ENCODE data around the gene TSPAN2. TPM values are rescaled to one million over a fixed set of nuclear protein-coding genes. Genes with fewer than 3 reads are reported as not detected.
A peak's percentile ranks its signal among the peaks of the same experiment; 100 is the strongest.

Gene TSPAN2
- total RNA-seq, 4 donors from 2014 or later = 1.8 to 3.3 (median 2.6) TPM

- Histone ChIP-seq H3K4me3 (no peak overlapping the region), H3K27ac (no peak overlapping the region), H3K4me1 (no peaks in the 10 kb centered on the region), H3K36me3 (no peaks in the 10 kb centered on the region), H3K27me3 (no peaks in the 10 kb centered on the region), H3K9me3 (no peaks in the 10 kb centered on the region)
- no peak for DNase-seq
- TF ChIP-seq POLR2A (IDR thresholded peaks at IDR 0.05) = no peak
- no peak for TF ChIP-seq CTCF (IDR thresholded peaks at IDR 0.05)
Observed at GRCh38 chr1:115136106-115136505, 46.8 kb upstream of the TSPAN2 start.

GRCh38 chr1:115135681-115136080 lies 46.4 kb upstream of the TSPAN2 start:
- Histone ChIP-seq H3K36me3 (no peaks in the 10 kb centered on the region), H3K4me1 (no peaks in the 10 kb centered on the region), H3K27me3 (no peaks in the 10 kb centered on the region), H3K4me3 (no peak overlapping the region), H3K9me3 (no peaks in the 10 kb centered on the region), H3K27ac (no peak overlapping the region)
- TF ChIP-seq CTCF (IDR thresholded peaks at IDR 0.05) = no peak
- no peak for TF ChIP-seq POLR2A (IDR thresholded peaks at IDR 0.05)
- DNase-seq = no peak

- Histone ChIP-seq H3K36me3 (no peaks in the 10 kb centered on the region), H3K9me3 (no peaks in the 10 kb centered on the region), H3K4me3 (no peak overlapping the region), H3K4me1 (no peaks in the 10 kb centered on the region), H3K27ac (peak overlapping the region in 1 of 4 donors; percentile 13), H3K27me3 (no peaks in the 10 kb centered on the region)
- no peak for DNase-seq
- TF ChIP-seq POLR2A (IDR thresholded peaks at IDR 0.05) (no peak), CTCF (IDR thresholded peaks at IDR 0.05) (no peak)
Observed at GRCh38 chr1:115134850-115135480, 45.7 kb upstream of the TSPAN2 start.

- DNase-seq = no peak
- no peak for TF ChIP-seq POLR2A (IDR thresholded peaks at IDR 0.05)
- TF ChIP-seq CTCF (IDR thresholded peaks at IDR 0.05) = no peak
- Histone ChIP-seq H3K4me3 (no peak overlapping the region), H3K4me1 (no peaks in the 10 kb centered on the region), H3K27ac (no peak overlapping the region), H3K36me3 (no peaks in the 10 kb centered on the region), H3K9me3 (no peaks in the 10 kb centered on the region), H3K27me3 (no peaks in the 10 kb centered on the region)
Observed at GRCh38 chr1:115134231-115134630, 44.9 kb upstream of the TSPAN2 start.

GRCh38 chr1:115133440-115133839 lies 44.1 kb upstream of the TSPAN2 start:
- H3K9me3 ChIP-seq = no peaks in the 10 kb centered on the region
- H3K36me3 ChIP-seq = no peaks in the 10 kb centered on the region
- no peak for TF ChIP-seq POLR2A (IDR thresholded peaks at IDR 0.05)
- no peak for TF ChIP-seq CTCF (IDR thresholded peaks at IDR 0.05)
- DNase-seq = no peak
- no peak overlapping the region for H3K27ac ChIP-seq
- H3K4me1 ChIP-seq = no peaks in the 10 kb centered on the region
- no peak overlapping the region for H3K4me3 ChIP-seq
- H3K27me3 ChIP-seq = no peaks in the 10 kb centered on the region

- Histone ChIP-seq H3K9me3 (no peaks in the 10 kb centered on the region), H3K4me3 (no peak overlapping the region), H3K27ac (no peak overlapping the region), H3K27me3 (no peaks in the 10 kb centered on the region), H3K36me3 (no peaks in the 10 kb centered on the region), H3K4me1 (no peaks in the 10 kb centered on the region)
- no peak for DNase-seq
- no peak for TF ChIP-seq CTCF (IDR thresholded peaks at IDR 0.05)
- TF ChIP-seq POLR2A (IDR thresholded peaks at IDR 0.05) = no peak
Observed at GRCh38 chr1:115130786-115131185, 41.5 kb upstream of the TSPAN2 start.

Measured in Peyer's patch (tissue), 4 donors.